Hematopoietic multipotent progenitor cell (in vitro differentiated cells): Measurements from ENCODE around the gene MCTP2. TPM values are rescaled to one million over a fixed set of nuclear protein-coding genes. Genes with fewer than 3 reads are reported as not detected.

Source experiments
- DNase-seq, 3 donors: peaks; one replicate each; pipeline ENCODE4 v3.0.0-alpha.2; 2011 to 2015; ENCODE audit warnings: low read depth in 2 of 3, low spot score in 2 of 3
- total RNA-seq: library from RNA; depleted of rRNA; stranded (reverse); fragments of >200 nt; gene quantifications from one replicate; pipeline ENCODE4 v1.2.3, GENCODE V29; 2012

MCTP2 gene
- total RNA-seq: 94.8 TPM

GRCh38 chr15:94230883-94231722, at the start of gene MCTP2:
Gene MCTP2 (plus strand): TSS chr15:94231561. CDS start chr15:94298266, 66,705 bp downstream.
- peak; percentile 54 to 94 (median 93) for DNase-seq

- no peak for DNase-seq
These were observed 48.5 kb upstream of the MCTP2 start for GRCh38 chr15:94182883-94183282.

- peak in 1 of 3 donors; percentile 35 for DNase-seq
These were observed 45.7 kb upstream of the MCTP2 start for GRCh38 chr15:94185547-94186236.

- no peak for DNase-seq
These were observed 44.5 kb upstream of the MCTP2 start for GRCh38 chr15:94186770-94187331.

GRCh38 chr15:94193906-94194305, 37.5 kb upstream of the MCTP2 start:
- DNase-seq: no peak

- DNase-seq: no peak
These were observed 34.8 kb upstream of the MCTP2 start for GRCh38 chr15:94196531-94196930.

- no peak for DNase-seq
These were observed 32.7 kb upstream of the MCTP2 start for GRCh38 chr15:94198633-94199032.

GRCh38 chr15:94199725-94200124, 31.6 kb upstream of the MCTP2 start:
- DNase-seq: no peak

GRCh38 chr15:94203306-94203705, 28.1 kb upstream of the MCTP2 start:
- no peak for DNase-seq

GRCh38 chr15:94205366-94205765, 26.0 kb upstream of the MCTP2 start:
- DNase-seq: peak in 1 of 3 donors; percentile 38

GRCh38 chr15:94206463-94207167, 24.7 kb upstream of the MCTP2 start:
- DNase-seq: peak in 2 of 3 donors; percentile 87 to 95

GRCh38 chr15:94212291-94212690, 19.1 kb upstream of the MCTP2 start:
- no peak for DNase-seq

GRCh38 chr15:94225616-94226015, 5.7 kb upstream of the MCTP2 start:
- DNase-seq: no peak

GRCh38 chr15:94228611-94229010, 2.8 kb upstream of the MCTP2 start:
- DNase-seq: no peak

- DNase-seq: peak in 2 of 3 donors; percentile 73 to 83
These were observed 1.6 kb upstream of the MCTP2 start for GRCh38 chr15:94229591-94230369.

GRCh38 chr15:94230431-94230882, 904 bp upstream of the MCTP2 start:
- no peak for DNase-seq

GRCh38 chr15:94231723-94232468, 535 bp downstream of the MCTP2 start:
- peak in 1 of 3 donors; percentile 45 for DNase-seq

GRCh38 chr15:94233441-94233840, 2.1 kb downstream of the MCTP2 start:
- no peak for DNase-seq

- DNase-seq: no peak
These were observed 2.9 kb downstream of the MCTP2 start for GRCh38 chr15:94234300-94234699.
